Activated CD8-positive, alpha-beta memory T cell treated with anti-CD3 and anti-CD28 coated beads for 48 hours (primary cell): ENCODE results near the gene EML1.

Experiments
- DNase-seq, 3 experiments: peaks; one replicate each; pipeline ENCODE4 v3.0.0-alpha.2; 2020; ENCODE audit warnings: low read depth in 2 of 3, low spot score in 2 of 3

Gene EML1

DNA sequence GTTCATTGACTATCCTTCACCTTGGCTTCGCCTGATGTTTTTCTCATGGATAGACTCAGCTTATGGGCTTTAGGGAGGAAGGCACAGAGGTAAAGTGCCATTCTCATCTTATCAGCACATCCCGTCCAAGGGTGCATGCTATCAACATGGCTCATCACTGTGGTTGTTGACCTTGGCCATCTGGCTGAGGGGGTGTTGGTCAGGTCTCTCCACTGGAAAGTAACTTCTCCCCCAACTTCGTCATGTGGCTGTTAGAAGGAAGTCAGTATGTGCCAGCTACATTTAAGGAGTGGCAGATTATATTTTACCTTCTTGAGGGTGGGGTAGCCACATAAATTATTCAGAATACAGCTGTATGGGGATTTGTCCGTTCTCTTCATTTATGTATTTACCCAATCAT, 68.9 kb downstream of the EML1 start:
- no peak for DNase-seq

DNA sequence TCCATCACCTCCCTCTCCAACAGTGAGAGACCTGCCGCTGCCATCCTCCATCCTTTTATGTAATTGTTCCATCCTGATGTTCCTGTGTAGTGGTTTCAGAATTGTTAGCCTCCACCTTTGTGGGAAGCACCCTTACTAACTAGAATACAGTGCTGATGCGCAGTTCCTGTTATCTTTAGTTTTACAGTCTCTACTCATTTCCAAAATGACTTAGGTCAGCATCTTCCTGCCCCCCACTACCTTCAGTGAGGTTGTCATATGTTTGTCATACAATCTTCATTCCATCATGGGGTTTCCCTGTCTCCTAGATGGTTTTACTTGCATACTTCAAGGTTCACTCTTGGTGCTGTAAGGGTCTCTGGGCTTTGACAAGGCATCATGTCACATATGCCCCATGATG, 69.8 kb downstream of the EML1 start:
- DNase-seq = no peak

DNA sequence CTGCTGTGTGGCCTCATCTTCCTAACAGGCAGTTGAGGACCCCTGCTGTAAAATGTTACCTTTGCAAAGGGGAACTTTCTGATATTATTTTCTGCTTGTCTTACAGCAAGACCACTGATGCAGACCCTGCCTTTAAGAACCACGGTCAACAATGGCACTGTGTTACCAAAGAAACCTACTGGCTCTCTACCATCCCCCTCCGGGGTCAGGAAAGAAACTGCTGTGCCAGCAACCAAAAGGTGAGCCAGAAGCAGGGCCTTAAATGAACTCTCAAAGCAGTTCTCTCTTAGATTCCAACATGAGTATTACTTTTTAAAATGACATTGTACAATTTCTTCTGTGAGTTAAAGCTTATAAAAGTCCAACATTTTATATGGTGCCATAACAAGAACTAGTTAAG, 72.2 kb downstream of the EML1 start:
- DNase-seq = no peak

DNA sequence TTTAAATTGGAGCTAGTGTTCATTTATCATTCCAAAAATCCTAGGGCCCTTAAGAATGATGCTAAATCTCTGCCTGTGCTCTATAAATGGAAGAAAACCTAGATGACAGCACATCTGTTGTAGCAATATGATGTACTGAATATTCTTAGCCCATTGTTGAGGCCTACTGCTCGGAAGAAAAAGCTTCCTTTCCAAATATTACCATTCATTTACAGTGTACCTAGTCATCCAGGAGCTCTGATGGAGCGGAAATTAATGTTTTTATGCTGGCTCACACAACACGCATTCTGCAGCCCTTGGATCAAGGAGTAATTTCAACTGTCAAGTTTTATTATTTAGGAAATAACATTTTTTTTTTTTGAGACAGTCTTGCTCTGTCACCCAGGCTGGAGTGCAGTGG, 77.4 kb downstream of the EML1 start:
- DNase-seq = no peak

DNA sequence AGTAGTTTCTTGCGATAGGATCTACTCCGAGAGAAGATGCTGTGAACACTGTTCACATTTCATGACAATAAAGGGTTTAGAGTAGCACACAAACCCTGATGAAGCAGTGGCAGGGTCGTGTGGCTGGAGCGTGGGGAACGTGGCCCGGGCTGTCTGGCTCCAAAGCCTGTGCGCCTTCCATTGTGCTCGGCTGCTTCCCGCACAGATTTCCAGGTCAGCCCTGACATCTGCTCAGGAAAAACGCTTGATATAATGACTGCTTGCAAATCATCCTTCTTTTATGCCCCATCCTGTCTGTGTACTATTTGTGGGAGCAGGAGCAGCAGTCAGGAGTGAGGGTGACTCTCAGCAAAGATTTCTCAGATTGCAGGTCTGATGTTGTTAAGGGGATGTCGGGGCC, 78.6 kb downstream of the EML1 start:
- DNase-seq = no peak

DNA sequence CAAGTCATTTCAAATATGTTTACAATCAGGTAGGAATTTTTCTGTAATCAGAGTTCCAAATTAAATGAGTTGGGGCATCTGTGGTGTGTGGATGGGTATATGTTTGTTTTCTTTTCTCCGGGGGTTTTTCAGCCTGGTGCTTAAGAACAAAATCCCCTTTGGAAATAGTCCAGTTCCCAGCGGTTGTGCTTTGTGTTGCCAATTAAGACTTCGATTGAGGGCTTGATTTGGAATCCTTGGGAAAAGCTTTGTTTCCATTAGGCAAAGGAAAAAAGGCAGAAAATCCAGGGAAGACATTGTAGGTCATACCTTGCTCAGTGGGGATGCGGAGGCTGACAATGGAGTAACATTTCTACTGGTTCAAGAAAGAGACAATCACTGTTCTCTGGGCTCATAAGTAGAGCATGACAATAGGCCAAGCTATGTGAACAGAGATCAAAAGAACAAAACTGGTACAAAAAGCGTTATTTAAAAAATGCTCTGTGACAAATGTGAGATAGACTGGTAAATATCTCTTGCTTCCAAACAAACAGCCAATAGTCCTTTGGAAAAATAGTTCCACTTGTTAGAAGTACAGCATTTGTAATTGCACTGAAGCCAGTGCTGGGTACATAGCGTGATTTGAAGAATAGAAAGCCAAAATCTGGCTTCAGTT, 79.7 kb downstream of the EML1 start:
- no peak for DNase-seq

DNA sequence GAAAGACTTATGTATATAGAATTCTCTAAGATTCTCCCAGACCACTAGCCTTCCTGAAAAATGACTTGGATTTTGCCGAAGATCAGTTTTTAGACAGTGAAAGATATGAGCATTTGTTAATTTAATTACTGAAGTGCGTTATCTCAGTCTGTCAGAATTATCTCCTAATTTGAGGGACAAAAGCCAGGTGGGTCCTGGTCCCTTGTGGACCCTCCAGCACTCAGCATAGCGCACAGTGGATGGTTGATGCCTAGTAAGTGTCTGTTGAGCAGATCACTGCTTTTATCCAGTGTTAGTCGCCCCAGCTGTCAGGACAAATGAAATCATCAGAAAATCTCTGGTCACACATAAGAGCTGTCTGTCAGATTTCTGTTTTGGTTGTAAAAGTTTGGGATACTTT, 80.4 kb downstream of the EML1 start:
- no peak for DNase-seq

DNA sequence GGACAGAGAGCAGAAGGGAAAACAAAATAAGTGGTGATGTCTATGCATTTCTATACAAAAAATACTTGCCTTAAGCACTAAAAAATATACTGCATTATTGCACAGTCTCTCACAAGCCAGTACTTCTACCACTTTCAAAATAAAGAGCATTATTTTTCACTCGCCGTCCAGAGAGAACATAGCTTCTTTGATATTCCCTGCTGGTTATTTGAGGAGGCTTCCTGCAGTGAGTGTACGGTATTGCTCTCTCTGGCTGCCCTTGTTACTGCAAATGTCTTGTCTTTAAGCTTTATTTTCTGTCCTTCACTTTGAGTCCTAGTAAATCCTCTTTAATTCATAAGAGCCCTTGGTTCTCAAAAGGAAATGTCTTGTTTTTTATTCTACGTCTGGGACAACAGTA, 81.1 kb downstream of the EML1 start:
- no peak for DNase-seq

DNA sequence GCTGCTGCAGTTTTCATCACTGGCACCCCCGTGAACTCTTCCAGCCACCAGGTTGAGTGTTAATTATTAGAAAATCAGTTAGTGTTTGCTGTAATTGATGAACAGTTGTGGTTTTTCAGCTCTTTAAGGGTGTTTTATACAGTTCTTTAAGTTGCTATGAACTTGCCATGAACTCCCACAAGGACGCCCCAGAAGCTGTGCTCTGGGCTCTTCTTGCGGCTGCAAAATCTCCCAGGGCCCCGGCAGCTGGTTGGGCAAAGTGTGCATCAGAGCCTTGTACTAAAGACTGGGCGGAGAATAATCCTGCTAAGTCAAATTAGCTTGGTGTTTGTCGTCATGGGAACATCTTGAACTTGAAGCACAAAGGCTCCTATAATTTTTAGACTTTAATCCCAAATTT, 82.2 kb downstream of the EML1 start:
- no peak for DNase-seq

DNA sequence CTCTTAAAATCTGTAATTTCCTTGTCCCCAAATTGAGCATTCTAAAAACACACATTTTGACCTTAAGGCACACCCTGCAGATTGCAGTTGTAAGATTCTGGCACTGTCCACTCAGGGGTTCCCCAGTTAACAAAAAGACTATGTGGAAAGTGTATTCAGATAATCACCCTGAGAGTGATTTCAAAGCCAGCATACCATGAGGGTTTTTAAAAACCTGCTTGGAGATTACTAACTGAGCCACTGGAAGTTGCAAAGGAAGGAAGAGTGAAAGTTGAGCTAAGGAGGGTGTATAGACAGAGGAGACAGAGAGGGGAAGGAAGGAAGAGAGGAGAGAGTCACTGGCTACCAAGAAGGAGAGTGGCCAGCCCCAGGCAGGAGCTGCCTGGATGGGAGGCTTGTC, 82.6 kb downstream of the EML1 start:
- DNase-seq = no peak

DNA sequence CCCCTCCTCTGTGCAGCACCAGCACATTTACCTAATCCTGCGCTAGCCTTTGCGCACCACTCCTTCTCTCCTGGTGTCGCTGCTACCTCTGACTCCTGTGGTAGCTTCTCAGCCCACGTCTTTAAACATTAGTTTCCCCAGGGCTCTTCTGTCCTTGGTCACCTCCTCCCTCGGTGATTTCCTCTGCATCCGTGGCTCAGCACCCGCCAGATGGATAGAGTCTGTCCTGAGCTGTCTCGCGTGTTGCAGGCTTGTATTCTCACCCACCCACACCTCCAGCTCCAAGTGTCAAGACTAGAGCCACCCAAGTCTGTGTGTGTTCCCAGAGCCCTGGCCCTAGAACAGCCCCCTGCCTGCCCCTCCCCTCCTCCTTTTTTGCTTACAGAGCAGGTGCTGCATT, 83.2 kb downstream of the EML1 start:
- DNase-seq = no peak

DNA sequence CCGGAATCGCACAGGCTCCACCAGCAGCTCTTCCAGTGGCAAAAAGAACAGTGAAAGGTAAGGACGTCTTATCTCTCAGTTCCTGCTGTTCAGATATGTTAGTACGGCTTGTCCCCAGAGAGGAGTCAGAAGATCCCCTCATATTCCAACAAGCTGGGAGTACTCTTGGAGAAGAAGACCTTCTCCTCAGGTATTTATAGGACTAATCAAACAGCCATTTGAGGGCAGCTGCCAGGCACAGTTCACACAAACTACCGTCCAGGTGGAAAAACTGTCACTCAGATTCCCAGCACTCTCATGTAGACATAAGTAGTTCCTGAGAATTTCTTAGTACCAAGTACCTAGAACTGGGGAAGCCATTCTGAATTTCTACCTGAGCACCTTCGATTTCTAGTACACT, 85.3 kb downstream of the EML1 start:
- DNase-seq = no peak

DNA sequence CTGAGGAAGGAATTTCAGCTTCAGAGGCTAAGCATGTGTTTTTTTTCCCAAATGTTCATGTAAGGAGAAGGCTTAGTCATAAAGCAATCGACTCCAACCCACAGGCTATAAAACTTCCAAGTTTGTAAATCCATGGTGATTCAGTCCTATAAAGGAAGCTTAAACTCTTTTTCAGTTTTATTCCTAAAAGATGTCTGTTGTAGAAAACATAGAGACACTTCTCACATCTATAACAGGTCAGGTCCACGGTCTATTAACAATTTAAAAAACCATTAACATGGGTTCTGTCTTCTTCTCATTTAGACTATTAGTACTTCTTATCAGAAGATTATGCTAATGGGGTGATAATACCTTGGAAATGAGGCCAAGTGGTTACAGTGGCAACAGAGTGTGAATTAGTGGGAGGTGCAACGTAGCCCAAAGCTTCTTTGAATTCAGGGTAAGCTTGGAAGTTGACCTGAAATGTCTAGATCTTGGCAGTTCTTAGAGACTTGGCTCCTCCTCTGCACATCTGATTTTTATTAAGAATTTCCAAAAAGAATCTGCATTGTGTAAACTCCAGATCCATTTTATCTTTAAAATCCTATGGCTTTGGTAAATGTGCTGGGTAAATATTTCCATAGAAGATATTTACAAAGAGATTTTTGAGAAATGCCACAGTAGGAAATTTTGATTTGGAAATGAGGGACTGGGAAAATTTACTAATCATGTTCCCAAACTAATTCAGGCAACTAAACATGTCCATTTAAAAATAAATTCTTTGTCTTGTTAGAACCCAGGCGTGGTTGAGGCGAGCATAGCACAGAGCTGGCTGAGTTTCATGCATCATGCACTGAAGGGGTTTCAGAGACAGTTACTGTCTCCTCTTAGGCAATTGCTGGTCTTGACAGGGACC, 86.4 kb downstream of the EML1 start:
- no peak for DNase-seq

DNA sequence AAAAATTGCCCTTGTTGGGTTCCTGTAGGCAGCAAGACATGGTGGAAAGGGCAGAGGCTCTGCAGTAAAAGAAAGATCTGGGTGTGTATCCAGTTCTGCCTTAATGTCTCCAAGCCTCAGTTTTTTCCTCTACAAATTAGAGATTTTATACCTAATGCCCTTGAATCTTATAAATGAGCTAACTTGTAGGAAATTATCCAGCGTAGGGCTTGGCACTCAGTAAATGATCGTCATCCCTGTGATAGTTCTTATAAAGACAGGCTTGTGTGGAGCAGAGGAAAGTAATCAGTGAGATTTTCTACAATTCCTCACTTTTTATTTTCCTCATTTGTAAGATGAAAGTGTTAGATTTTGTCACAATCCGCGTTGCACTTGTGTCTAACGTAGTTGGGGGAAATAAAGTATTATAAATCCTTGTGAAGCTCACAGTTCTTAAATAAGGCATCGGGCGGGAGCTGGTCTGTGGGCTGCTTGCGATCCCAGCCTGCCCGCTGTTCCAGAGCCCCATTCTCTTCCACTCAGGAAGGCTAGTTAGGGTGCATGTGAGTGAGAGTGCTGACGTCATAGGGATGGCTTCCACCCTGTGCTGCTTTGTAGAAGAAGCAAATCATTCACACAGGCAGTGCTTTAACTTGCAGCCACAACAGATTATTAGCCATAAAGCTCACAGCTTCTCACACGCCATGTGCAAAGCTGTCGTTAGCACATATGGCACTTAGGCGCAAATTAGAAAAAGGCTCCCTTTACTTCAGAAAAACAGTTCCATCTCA, 87.6 kb downstream of the EML1 start:
- no peak for DNase-seq

DNA sequence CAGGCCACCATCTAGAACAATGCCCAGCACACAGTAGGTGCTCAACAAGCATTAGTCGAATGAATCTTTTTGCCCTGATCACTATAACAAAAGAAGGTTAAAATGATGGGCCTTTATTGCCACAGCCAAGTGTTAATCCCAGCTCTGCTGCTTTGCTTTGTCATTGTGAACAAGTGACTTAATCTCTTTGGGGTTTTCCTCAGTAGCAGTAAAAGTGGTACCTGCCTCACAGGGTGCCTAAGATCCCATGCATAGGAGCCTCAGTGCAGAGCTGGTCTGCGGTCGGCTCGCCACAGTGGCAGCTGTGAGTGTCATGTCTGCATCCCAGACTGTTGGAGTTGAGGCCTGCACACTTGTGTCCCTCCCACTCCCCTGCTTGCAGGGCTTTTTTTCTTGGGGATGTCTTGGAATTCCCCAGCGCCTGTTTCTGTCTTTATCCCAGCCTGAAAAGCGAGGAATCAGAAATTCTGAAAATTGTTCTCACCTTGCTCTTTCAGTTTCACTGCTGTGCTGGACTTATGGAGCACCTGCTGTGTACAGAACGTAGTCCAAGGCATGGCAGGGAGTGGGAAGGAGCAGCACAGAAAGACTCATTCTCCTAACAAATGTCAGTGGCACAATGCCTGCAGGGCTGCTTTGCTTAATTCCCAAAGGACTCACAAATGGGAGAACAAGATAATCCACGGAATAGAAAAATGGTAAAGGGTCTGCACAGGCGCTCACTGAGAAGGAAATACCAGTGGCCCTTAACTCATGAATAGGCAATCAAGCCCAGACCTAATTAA, 90.8 kb downstream of the EML1 start:
- DNase-seq = no peak

DNA sequence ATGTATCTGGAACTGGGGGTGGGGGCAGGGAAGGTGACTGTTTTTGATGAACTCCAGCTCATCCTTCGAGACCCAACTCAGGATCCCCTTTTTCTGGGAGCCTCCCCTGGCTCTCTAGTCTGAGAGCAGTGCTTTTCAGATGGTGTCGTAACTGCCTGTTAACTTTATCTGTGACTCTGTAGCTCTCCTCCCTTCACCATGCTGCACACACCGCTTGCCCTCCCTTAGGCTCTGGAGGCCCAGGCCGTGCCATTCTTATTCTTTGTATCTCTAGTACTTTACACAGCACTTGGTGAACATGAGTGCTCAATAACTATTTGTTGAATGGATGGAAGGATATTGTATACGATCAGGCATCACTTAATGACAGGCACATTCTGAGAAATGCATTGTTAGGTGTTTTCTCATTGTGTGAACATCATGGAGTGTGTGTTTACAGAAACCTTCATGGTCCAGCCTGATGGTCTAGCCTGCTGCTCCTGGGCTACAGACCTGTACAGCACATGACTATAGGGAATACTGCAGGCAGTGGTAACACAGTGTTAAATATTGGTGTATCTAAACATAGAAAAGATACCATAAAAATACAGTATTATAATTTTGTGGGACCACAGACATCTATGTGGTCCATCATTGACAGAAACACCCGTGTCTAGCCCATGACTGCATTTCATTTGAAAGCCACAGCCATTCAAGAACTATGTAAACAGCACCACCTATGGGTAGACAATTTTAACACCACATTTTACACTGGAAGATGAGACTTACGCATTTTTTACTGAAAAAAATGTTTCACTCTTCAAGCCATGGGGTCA, 91.8 kb downstream of the EML1 start:
- no peak for DNase-seq

DNA sequence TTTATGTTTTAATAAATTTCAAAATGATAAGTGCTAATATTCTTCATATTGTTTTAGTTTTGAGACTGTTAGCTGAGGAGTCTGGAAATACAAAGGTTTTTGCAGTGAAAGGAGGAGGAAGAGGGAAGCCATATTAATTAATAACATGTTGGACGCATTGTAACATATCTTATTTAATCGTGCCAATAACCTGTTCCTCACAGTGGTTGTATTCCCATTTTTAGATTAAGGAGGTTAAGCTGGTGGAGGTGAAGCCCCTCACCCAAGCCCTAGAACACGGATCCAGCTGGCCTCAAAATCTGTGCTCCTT, 92.4 kb downstream of the EML1 start:
- DNase-seq = no peak

DNA sequence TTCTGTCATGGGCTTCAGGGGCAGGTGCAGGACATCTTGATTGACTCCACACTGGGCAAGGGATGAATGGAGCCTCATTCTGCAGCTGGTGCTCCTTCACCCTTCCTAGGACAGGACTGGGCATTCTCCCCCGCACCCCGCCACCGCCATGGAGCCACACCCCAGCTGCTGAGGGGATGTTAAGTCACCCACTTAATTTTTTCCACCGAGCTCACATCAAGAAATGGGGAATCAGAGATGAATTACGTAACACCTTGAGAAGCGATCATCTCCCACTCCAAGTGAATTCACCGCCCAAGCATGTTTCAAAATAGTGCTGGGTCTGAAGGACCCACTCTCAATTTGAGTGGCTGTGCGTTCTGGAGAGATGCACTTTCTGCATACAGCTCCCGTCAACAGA, 94.2 kb downstream of the EML1 start:
- no peak for DNase-seq

DNA sequence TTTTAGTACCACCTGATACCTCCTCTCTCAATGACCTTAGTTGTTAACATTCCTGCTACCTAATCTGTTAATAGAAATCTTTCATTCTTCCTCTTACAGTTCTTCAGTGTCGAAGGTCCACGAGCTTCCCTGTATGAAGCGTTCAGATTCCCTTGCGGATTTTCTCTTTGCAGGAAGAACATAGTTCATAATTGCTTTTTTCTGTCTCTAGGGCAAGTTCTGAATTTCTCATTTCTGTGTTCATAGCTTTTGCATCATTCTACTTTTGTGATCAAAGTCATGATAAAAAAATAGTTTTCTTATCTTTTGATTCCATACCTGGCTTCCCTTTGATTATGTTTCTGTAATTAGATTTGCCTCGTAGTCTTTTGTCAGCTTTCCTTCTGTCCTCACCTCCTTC, 94.9 kb downstream of the EML1 start:
- DNase-seq = no peak

DNA sequence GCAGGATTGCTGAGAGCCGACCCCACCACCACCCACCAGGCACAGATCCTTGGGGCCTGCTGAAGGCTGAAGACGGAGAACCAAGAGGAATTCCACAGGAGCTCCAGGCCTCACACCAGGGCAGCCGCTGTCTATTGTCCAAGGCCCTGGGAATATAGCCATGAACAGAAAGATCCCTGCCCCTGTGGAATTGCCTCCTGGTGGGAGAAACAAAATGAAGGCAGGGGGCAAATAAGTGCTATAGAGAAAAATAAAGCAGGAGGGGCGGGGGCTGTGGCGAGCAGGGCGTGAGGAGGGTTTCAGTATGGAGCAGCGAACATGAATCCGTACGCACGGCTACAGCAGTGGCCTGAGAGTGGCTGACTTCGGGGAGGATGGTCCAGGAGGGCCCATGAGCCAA, 96.1 kb downstream of the EML1 start:
- no peak for DNase-seq

DNA sequence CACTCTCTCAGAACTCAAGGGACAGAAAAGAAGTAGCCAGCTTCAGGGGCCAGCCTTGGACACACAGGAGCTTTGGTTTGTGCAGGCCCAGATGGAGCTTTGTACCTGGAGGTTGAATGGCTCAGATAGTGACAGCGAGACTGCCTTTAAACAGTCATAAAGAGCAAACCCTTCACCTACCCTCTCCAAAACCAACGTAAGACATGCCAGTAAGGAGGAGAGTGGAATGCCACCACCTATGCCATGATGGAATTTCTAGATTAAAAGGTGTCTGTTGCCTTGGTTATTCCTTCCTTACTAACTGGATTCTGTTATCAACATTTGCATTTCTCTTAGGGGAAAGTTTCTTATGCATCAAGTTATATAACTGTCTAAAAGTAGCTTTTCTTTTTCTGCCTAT, 98.1 kb downstream of the EML1 start:
- DNase-seq = no peak
